Erythroblast (primary cell): Measurements from ENCODE around the gene C18orf32.
"Not testable (repeated sequence)": the region's sequence is repeated elsewhere in the genome, so short reads cannot be mapped to it uniquely, and the experiment has no call there.

ENCODE experiments used
- DNase-seq, 2 experiments: peaks; one replicate each; lab custom pipeline; 2025; lab: John Stamatoyannopoulos, UW
- GATA1 ChIP-seq: IDR thresholded peaks from 2 replicates; pipeline ENCODE4 v1.6.1; 2011; ENCODE audit warnings: low read depth, mild to moderate bottlenecking, control low read depth, low read length, moderate library complexity
- POLR2A ChIP-seq: IDR thresholded peaks from 2 replicates; pipeline ENCODE4 v1.6.1; 2011; ENCODE audit warnings: mild to moderate bottlenecking, low read length

Gene C18orf32

DNA sequence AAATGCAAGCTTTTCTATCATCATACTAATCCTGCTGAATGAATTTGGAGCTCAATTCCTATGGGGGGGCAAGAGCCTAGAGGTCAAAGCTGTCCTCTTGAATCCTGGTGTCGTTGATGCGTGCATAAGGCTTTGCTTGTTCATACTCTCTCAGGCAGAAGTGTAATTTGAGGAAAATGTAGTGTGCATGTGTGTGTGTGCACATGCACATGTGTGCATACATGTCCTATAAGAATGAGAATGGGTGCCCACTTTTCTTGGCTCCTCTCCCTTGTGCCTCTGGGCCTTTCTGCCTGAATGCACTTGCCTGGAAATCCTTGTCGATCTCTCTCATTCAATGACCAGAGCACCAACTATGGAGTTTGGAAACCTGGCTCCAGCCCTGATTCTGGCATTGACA is 28.5 kb upstream of the C18orf32 start:
- DNase-seq, result no peak
- TF ChIP-seq GATA1 (no peak), POLR2A (no peak)

- DNase-seq, result not testable (repeated sequence)
Observed at GRCh38 chr18:49515003-49515402, 28.0 kb upstream of the C18orf32 start.

DNA sequence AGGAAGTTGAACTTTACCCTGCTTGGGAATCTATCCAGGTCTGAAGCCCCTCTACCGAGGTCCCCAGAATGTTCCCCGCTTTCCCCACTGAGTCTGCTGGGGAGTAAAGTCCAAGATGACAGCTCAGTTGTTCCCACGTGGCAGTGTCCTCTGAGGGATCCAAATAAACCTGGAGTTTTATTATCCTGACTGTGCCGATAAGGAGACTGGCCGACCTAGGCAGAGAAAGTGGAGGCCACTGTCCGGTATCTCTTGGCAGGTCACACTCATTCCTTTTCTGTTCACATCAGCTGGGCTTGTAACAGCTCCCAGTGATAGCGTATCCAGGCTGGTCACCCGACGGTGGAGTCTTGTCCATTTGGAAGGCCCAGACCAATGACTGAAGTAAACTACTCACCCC is 27.5 kb upstream of the C18orf32 start:
- DNase-seq, result no peak
- TF ChIP-seq GATA1 (no peak), POLR2A (no peak)

GRCh38 chr18:49512876-49513275 is 25.8 kb upstream of the C18orf32 start:
- DNase-seq, result not testable (repeated sequence)

GRCh38 chr18:49510393-49511115 is 23.5 kb upstream of the C18orf32 start:
- TF ChIP-seq POLR2A (no peak), GATA1 (no peak)
- peak; percentile 63 to 81 for DNase-seq

DNA sequence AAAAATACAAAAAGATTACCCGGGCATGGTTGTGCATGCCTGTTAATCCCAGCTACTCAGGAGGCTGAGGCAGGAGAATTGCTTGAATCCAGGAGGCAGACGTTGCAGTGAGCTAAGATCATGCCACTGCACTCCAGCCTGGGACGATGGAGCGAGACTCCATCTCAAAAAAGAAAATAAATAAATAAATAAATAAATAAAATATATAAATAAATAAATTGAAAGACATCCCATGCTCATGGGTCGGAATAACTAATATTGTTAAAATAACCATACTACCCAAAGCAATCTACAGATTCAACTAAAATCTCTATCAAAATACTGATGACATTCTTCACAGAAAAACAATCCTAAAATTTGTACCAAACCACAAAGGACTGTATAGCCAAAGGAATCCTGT is 19.4 kb upstream of the C18orf32 start:
- DNase-seq, result not testable (repeated sequence)

GRCh38 chr18:49503931-49504330 is 16.9 kb upstream of the C18orf32 start:
- DNase-seq, result no peak
- no peak for TF ChIP-seq GATA1
- no peak for TF ChIP-seq POLR2A

DNA sequence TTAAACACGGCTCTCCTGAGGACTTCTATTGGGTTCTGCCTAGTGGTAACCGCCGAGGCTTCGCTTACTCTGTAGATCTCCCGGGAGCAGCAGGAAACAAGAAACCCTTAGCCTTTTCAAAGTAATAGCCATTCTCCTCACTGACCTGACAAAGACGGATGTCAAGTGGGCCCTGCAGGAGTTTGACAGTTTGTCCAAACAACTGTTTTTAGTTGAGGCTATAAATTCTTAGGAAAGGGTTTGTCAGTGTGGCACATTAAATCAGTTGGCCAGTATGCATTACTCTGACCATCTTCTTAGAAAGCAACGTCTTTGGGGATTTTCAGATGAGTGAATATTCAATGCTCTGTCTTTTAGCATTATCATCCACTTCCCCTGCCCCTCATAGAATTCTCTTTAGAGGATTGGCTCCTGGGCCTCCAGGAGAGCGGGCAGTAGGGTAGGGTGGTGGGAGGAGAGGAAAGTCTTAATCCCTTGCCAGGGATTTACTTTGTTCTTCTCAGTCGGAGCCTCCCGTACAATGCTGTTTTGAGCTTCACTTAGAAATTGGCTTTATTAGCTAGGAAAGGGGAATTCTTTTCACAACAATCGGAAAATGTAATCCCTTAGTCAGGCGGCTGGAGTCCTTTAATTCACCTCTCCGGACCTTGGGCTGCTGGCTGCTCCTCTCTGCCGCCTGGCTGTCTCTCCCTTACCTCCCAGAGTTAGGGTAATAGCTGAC is 13.3 kb upstream of the C18orf32 start:
- DNase-seq, result no peak
- TF ChIP-seq GATA1 (no peak), POLR2A (no peak)

DNA sequence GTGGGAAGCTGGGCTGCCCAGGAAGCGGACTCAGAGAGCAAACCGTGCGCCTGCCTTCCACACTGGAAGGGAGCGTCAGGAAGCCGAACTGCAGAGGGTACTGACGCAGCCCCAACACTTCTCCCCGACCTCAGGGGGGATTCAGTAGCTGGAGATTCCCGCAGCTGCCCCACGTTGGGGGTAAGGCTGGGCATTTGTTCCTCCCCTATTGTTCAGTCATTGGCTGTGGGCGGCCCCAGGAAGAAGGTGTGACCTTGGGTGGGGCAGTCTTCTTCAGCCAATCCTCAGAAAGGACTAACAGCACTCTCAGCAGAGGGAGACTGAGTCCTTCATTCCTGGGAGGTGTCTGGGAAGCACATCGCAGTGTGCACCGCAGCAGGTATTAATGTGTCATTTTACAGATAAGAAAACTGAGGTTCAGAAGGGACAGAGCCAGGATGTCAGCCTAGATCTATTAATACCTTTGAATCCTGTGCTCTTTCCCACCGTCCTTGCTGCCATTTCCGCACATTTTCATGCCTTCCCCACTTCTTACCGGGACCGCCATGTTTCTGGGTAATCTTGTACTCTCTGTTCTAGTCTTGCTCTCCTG is 12.1 kb upstream of the C18orf32 start:
- no peak for TF ChIP-seq POLR2A
- no peak for TF ChIP-seq GATA1
- no peak for DNase-seq

DNA sequence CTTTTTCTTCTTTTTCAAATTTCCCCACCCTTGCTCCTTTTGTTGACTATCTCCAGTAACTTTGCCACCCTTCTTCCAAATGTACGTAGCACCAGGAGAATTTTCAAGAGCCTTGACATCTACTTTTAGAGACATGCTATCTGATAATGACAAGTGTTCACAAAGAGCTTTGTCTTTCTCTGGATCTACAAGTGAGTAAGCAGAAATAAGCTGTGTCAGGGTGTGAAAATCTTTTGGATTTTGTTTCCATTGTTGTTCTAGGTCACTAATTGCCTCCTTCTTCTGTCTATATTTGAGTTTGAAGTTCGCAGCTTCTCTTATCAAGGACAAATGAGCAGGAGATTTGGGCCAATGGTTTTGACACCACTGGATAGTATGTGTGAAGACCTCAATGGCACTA is 8.4 kb upstream of the C18orf32 start:
- no peak for DNase-seq
- TF ChIP-seq GATA1 (no peak), POLR2A (no peak)

- no peak for DNase-seq
- TF ChIP-seq GATA1 (no peak), POLR2A (no peak)
Observed at GRCh38 chr18:49495076-49495475, 8.0 kb upstream of the C18orf32 start.

DNA sequence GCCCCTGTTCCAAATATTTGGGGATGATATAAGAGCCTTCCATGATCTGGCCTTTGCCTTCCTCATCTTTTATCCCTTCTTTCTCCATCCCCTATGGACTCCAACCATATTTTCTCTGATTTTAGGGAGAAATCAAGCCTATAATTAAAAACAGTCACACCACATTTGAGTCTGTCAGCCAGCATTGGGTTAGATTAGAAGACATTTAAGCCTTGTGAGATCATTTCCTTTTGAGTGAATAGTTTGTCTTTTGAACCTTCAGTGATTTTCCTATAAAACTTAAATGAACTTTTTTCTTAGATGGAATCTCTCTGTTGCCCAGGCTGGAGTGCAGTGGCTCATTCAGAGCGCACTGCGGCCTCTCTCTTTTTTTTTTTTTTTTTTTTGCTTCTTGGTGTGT is 7.6 kb upstream of the C18orf32 start:
- DNase-seq, result no peak
- TF ChIP-seq POLR2A (no peak), GATA1 (no peak)

GRCh38 chr18:49492694-49493033 is 5.6 kb upstream of the C18orf32 start:
- no peak for DNase-seq
- TF ChIP-seq GATA1, result no peak
- TF ChIP-seq POLR2A, result no peak

DNA sequence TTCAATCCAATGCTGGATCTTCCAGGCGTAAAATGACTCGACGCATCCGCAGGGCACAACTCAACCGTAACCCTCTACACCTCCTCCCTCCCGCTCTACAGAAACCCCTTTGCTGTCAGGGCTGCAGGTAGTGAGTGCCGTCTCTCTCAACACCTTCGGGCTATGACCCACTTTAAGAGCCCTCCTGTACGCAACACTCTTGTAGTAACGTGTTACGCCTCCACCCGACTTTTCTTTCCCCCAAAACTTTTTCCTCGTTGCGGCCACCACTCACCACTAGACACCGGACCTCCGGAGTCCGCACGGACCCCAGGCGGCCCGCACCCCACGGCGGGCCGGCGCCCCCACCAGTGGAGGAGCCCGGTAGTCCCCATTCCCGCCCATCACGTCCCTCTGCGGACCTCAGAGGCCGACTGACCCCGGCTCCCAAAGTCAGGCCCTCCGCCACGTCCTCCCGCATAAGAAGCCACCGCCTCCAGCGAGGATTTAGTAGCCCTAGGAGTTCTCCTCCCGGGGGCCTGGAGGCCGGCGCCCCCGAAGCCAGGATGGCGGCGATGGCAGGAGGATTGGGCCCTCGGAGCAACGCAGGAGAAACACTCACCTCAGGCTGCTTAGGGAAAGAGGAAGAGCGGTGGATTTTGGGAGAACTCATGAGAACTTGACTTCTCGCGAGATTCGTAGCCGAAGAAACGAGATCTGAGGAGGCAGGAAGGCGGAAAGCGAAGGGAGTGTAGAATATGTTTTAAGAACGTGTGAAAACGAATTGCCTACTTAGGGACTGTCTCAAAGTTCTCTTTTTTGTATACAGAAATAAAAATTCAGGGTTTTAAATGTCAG is 5.0 kb upstream of the C18orf32 start, which contains the start of gene RPL17:
Gene RPL17, minus strand, starts transcription at position 609 of the 837 bp plus-strand sequence.
- TF ChIP-seq POLR2A, result peak; percentile 98
- TF ChIP-seq GATA1, result no peak
- DNase-seq, result peak; percentile 99
